ENCODE data around the gene MAP3K7CL. TPM values are rescaled to one million over a fixed set of nuclear protein-coding genes. Genes with fewer than 3 reads are reported as not detected.

MAP3K7CL gene
- total RNA-seq, 1 donor from 2014 or later, result 12.9 TPM

Small RNAs within 50 kb of the gene (small RNA-seq; reads per million reads assigned to genes)
- not detected for gene RF00012 (ENCODE audit: low replicate concordance)
- gene RF00019 (ENCODE audit: low replicate concordance), result not detected

Other genes with a start within 250 kb of the MAP3K7CL start
- gene LTN1, start 137.8 kb upstream of the MAP3K7CL start, total RNA-seq, result 38.9 TPM
- 9.9 TPM for gene RWDD2B, start 111.3 kb upstream of the MAP3K7CL start, total RNA-seq
- gene USP16, start 106.0 kb upstream of the MAP3K7CL start, total RNA-seq, result 33.1 TPM
- 114 TPM for gene CCT8, start 57.0 kb upstream of the MAP3K7CL start, total RNA-seq
- gene BACH1, start 168.3 kb downstream of the MAP3K7CL start, total RNA-seq, result 97.7 TPM

Measured in skin of body (tissue), 2 donors.